GM19463 (cell line): ENCODE results near the gene C16orf95.
"Not testable (repeated sequence)": the region's sequence is repeated elsewhere in the genome, so short reads cannot be mapped to it uniquely, and the experiment has no call there.

ENCODE experiments used
- ATAC-seq: cut with Tn5 transposase; IDR thresholded peaks from one replicate; pipeline ENCODE4 v1.9.1; 2021; ENCODE audit warnings: mild to moderate bottlenecking, moderate library complexity; ENCODE audit not compliant: unreplicated experiment

C16orf95 gene

GRCh38 chr16:87347932-87348615 is 30.9 kb upstream of the C16orf95 start:
- ATAC-seq: no peak

GRCh38 chr16:87346517-87347060 is 29.4 kb upstream of the C16orf95 start:
- no peak for ATAC-seq

DNA sequence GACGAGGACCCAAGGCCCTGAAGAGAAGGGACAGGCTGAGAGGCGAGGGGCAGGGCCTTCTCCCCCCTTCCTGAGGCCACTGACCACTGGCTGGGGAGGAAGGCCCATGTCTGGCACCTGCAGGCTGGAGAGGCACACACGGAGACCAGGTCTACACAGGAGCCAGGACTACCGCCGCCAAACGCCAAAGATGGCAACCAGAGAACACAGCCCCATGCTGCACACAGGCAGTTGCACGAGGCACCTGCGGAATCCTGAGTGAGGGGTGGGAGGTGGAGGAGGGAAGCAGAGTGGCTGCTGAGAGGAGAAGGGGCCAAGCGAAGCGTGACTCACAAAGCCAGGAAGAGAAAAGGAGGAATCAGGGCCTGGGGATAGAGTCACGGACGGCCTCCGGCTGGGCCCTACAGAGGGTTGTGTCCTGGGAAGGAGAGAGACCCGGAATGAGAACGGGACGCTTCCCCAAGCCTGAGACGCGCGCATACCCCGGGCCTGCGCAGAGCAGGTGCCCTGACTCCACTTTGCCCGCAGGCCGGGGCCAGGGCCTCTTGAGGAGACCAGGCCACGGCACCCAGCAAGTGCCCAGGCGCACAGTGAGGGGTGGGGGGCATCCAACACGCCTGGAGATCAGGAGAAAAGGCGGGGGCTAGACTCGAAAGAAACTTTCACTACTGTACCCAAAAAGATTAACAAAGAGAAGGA is 28.7 kb upstream of the C16orf95 start:
- no peak for ATAC-seq

DNA sequence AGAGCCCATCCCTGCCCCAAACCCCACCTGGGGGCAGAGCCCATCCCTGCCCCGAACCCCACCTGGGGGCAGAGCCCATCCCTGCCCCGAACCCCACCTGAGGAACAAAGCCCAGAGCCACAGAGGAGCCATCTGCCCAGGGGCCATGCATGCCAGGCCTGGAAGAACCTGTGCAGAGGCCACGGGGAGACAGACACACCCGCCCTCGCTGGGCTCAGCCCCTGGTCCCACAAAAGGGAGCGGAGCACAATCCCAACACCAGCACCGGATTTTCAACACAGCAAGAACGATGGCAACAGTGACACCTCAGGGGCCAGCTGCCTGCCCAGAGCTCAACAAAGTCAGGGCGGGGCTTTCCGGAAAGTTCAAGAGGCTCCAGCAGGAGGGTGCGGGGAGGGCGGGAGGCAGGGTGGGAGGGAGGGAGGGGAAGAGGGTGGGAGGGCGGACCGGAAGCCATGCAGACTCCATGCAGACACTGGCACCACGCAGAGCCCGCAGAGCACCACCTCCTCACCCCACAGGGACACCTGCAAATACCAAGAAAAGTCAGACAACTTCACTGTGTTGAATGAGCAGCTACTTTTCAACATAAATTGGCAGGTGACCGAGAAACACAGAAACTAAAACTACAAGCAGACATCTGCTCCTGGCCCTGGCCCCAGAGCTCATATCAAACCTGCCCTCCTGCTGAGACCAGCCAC is 27.9 kb upstream of the C16orf95 start:
- no peak for ATAC-seq

- ATAC-seq: no peak
These were observed 27.2 kb upstream of the C16orf95 start for GRCh38 chr16:87344165-87344930.

DNA sequence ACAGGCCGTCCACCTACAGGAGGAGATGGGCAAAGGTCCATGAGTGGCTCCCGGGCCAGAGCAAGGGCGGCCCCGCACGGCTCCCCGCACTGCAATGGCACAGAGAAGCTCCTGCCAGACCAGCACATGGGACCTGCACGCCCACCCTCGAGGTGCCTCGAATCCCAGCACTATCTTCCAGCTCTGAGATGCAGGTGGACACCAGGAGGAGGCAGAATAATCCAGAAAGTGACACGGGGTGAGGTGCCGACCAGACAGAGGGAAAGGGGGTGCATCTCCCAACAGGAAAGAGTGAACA is 26.5 kb upstream of the C16orf95 start:
- no peak for ATAC-seq

DNA sequence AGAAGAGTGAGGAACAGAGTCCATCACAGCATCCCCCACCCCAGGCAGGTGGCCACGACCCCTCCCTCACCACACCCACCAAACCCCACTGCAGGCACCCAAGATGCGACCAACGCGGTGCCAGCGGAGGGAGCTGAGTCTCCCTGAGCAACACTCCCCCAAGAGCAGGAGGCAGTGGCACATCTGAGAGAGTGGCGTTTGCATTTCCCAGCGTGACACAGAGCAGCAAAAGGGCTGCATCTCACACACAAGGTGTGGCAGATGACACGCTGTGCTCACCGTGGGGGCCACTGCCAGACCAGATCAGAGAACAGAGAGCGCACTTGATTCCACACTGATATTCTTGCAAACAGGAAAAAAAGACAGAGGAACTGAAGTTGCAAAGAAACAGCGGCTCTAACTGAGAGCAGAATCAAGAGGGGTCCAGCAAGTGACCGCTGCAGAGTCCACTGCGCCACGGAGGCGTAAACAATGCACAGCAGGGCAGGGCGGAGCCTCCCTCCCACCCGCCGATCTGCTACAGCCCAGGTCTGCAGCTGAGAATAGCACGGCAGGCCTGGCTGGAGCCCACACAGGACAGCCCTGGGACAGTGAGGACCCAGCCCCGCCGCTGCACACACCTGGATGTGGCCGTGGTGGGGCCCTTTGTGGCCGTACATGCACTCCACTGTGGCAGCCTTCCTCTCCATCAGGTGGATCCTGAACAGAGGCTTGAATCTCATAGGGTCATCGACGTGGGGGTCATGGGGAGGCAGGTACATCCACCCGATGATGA is 26.0 kb upstream of the C16orf95 start:
- no peak for ATAC-seq

DNA sequence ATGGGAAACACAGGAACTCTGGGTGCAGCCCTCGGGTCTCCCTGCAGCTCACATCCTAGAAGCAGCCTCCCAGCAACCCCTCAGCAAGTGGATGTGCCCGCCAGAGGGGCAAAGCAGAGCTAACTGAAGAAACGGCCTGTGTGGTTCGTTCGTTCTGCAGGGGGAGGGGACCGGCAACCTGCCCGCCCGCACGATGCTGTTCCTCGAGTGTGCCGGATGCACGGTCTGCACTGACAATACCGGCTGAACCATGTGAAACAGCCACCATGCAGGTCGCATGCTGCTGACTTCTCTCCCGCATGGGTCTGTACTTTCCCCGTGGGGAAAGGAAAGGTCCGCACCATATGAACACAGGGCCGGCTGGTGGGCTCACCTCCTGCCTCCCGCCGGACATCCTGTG is 25.3 kb upstream of the C16orf95 start:
- ATAC-seq: no peak

GRCh38 chr16:87340198-87340597 is 23.0 kb upstream of the C16orf95 start:
- ATAC-seq: no peak

DNA sequence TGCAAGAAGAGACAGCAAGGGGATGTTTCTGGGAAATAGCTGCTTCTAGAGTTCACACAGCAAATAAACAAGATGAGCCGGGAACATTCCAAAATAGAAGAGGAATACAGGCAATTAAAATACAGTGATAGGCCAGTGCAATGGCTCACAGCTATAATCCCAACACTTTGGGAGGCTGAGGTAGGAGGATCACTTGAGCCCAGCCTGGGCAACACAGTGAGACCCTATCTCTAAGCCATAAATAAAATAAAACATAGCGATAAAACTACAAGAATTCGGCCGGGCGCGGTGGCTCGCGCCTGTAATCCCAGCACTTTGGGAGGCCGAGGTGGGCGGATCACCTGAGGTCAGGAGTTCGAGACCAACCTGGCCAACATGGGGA is 22.5 kb upstream of the C16orf95 start:
- ATAC-seq: not testable (repeated sequence)

- no peak for ATAC-seq
These were observed 22.0 kb upstream of the C16orf95 start for GRCh38 chr16:87339086-87339723.

GRCh38 chr16:87338155-87338765 is 21.1 kb upstream of the C16orf95 start:
- ATAC-seq: no peak

GRCh38 chr16:87337262-87337771 is 20.1 kb upstream of the C16orf95 start:
- no peak for ATAC-seq

GRCh38 chr16:87336434-87337240 is 19.4 kb upstream of the C16orf95 start:
- no peak for ATAC-seq

GRCh38 chr16:87335625-87336433 is 18.6 kb upstream of the C16orf95 start:
- ATAC-seq: no peak

GRCh38 chr16:87334651-87335624 is 17.7 kb upstream of the C16orf95 start:
- no peak for ATAC-seq
